Measurements from ENCODE around the gene TMEM259. TPM values are rescaled to one million over a fixed set of nuclear protein-coding genes. Genes with fewer than 3 reads are reported as not detected.

Gene TMEM259
- total and polyA plus RNA-seq, 8 donors: 65.9 to 448 (median 90.0) TPM

DNA sequence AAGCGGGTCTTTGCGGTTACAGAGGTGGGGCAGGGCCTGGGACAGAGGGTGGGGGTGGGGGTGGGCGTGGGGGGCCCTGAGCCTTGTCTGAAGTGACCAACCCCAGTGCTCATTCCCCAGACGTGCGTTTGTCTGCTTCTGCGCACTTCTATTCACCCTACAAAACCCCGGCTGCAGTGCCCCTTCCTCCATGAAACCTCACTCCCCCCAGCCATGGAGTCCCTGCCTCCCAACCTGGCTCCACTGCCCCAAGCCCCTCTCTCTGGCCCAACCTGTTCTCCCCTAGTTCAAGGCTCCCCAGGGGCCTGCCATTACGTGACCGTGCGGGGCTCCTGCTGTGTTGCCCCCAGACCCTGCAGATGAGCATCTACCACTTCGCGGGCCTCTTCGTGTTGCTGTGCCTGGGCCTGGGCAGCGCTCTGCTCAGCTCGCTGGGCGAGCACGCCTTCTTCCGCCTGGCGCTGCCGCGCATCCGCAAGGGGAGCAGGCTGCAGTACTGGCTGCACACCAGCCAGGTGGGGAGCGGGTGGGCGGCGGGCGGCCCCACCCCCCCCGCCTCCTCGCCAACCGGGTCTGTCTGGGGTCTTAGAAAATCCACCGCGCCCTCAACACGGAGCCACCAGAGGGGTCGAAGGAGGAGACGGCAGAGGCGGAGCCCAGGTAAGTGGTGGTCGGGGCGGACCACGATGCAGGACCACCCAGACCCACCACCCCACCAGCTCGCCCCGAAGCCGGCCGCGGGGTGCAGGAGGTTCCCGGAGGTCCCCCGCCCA lies 12.5 kb downstream of the TMEM259 start:
- peaks cover 0 to 41% (median 21%) of the 10 kb centered on the region in 3 donors for H3K36me3 ChIP-seq
- no peak overlapping the region for H3K27ac ChIP-seq
- no peaks in the 10 kb centered on the region for H3K9me3 ChIP-seq
- ATAC-seq: peak in 1 of 4 donors; percentile 2
- no peak overlapping the region for H3K4me3 ChIP-seq
- H3K27me3 ChIP-seq: no peaks in the 10 kb centered on the region
- intact Hi-C loops (cut with DNase I): no loop called here
- 93% methylated on average over 43 to 45 of the region's 45 CpGs for WGBS, 2 donors
- DNase-seq: peak in 2 of 6 donors; percentile 32 to 76
- no peak for FAIRE-seq
- H3K4me1 ChIP-seq: no peaks in the 10 kb centered on the region
- TF ChIP-seq, protein P1, sequence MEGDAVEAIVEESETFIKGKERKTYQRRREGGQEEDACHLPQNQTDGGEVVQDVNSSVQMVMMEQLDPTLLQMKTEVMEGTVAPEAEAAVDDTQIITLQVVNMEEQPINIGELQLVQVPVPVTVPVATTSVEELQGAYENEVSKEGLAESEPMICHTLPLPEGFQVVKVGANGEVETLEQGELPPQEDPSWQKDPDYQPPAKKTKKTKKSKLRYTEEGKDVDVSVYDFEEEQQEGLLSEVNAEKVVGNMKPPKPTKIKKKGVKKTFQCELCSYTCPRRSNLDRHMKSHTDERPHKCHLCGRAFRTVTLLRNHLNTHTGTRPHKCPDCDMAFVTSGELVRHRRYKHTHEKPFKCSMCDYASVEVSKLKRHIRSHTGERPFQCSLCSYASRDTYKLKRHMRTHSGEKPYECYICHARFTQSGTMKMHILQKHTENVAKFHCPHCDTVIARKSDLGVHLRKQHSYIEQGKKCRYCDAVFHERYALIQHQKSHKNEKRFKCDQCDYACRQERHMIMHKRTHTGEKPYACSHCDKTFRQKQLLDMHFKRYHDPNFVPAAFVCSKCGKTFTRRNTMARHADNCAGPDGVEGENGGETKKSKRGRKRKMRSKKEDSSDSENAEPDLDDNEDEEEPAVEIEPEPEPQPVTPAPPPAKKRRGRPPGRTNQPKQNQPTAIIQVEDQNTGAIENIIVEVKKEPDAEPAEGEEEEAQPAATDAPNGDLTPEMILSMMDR (IDR thresholded peaks at IDR 0.05): no peak

GRCh38 chr19:1007399-1008251 lies 13.3 kb downstream of the TMEM259 start:
- Histone ChIP-seq H3K4me3 (no peak overlapping the region), H3K27ac (no peak overlapping the region), H3K27me3 (no peaks in the 10 kb centered on the region), H3K9me3 (no peaks in the 10 kb centered on the region), H3K36me3 (peaks cover 0 to 34% (median 17%) of the 10 kb centered on the region in 3 donors), H3K4me1 (no peaks in the 10 kb centered on the region)
- FAIRE-seq (no peak), DNase-seq (peak in 1 of 6 donors; percentile 75), ATAC-seq (no peak)
- WGBS, 2 donors: 86 to 91% methylated on average over 72 to 73 of the region's 73 CpGs
- TF ChIP-seq, protein P1 (IDR thresholded peaks at IDR 0.05): no peak
- intact Hi-C loops (cut with DNase I): no loop called here

- intact Hi-C loops (cut with DNase I): no loop called here
- no peaks in the 10 kb centered on the region for H3K9me3 ChIP-seq
- 64 to 66% methylated on average over 26 to 27 of the region's 27 CpGs for WGBS, 2 donors
- H3K27ac ChIP-seq: no peak overlapping the region
- no peaks in the 10 kb centered on the region for H3K27me3 ChIP-seq
- ATAC-seq: no peak
- no peaks in the 10 kb centered on the region for H3K4me1 ChIP-seq
- FAIRE-seq: no peak
- no peak for DNase-seq
- H3K36me3 ChIP-seq: peaks cover 0 to 27% (median 15%) of the 10 kb centered on the region in 3 donors
- H3K4me3 ChIP-seq: no peak overlapping the region
- TF ChIP-seq, protein P1 (IDR thresholded peaks at IDR 0.05): no peak
These were observed 14.1 kb downstream of the TMEM259 start for GRCh38 chr19:1006711-1007398.

- DNase-seq: peak in 1 of 6 donors; percentile 74
- no peak for ATAC-seq
- Histone ChIP-seq H3K4me1 (no peaks in the 10 kb centered on the region), H3K9me3 (no peaks in the 10 kb centered on the region), H3K27ac (no peak overlapping the region), H3K27me3 (peaks cover 0 to 4% (median 2%) of the 10 kb centered on the region in 4 donors), H3K36me3 (peaks cover 0 to 8% (median under 1%) of the 10 kb centered on the region in 3 donors), H3K4me3 (no peak overlapping the region)
- no peak for FAIRE-seq
- TF ChIP-seq, protein P1 (IDR thresholded peaks at IDR 0.05): no peak
- WGBS, 2 donors: 84 to 88% methylated on average over 69 to 70 of the region's 70 CpGs
- intact Hi-C loops (cut with DNase I): no loop called here
These were observed 15.9 kb downstream of the TMEM259 start for GRCh38 chr19:1004803-1005664.
